ENCODE results near the gene APCS.

Gene APCS

GRCh38 chr1:159602501-159602999 lies 14.9 kb downstream of the APCS start:
- no peaks in the 10 kb centered on the region for H3K4me1 ChIP-seq (ENCODE audit: low read length)
- H3K27ac ChIP-seq (ENCODE audit: low read length), result no peak overlapping the region
- H3F3A ChIP-seq (ENCODE audit: insufficient read depth, low read length), result no peaks in the 10 kb centered on the region

GRCh38 chr1:159612211-159612885 lies 24.7 kb downstream of the APCS start:
- no peaks in the 10 kb centered on the region for H3K79me2 ChIP-seq (ENCODE audit: low read length)
- no peaks in the 10 kb centered on the region for H3K36me3 ChIP-seq (replicated peaks; ENCODE audit: insufficient read depth, low read length)
- H3F3A ChIP-seq (ENCODE audit: insufficient read depth, low read length), result no peaks in the 10 kb centered on the region
- H3K9me2 ChIP-seq (replicated peaks; ENCODE audit: insufficient read depth, low read length), result no peaks in the 10 kb centered on the region
- TF ChIP-seq EZH2phosphoT487 (IDR thresholded peaks at IDR 0.05; ENCODE audit: low read length) (no peak), CTCF (IDR thresholded peaks at IDR 0.05; ENCODE audit: low read length) (no peak), EZH2 (optimal IDR thresholded peaks at IDR 0.05; ENCODE audit: low read depth, low read length) (no peak)
- no peaks in the 10 kb centered on the region for H3K27me3 ChIP-seq (replicated peaks; ENCODE audit: insufficient read depth, low read length)
- no peak overlapping the region for H2AFZ ChIP-seq (ENCODE audit: low read length)
- no peak overlapping the region for H3K27ac ChIP-seq (ENCODE audit: low read length)
- H3K9ac ChIP-seq (ENCODE audit: low read length), result no peak overlapping the region
- no peaks in the 10 kb centered on the region for H3K9me3 ChIP-seq (replicated peaks; ENCODE audit: insufficient read depth, low read length)
- no peaks in the 10 kb centered on the region for H4K20me1 ChIP-seq (ENCODE audit: insufficient read depth, low read length)
- no peak overlapping the region for H3K4me3 ChIP-seq (ENCODE audit: low read length)
- no peak overlapping the region for H3K4me2 ChIP-seq (ENCODE audit: low read depth, low read length)
- H3K4me1 ChIP-seq (ENCODE audit: low read length), result no peaks in the 10 kb centered on the region
- DNase-seq, result no peak

More at GRCh38 chr1:159602501-159602999, 14.9 kb downstream of the APCS start:
- Histone ChIP-seq H3K9me3 (replicated peaks; ENCODE audit: insufficient read depth, low read length) (no peaks in the 10 kb centered on the region), H3K9ac (ENCODE audit: low read length) (no peak overlapping the region), H3K4me3 (ENCODE audit: low read length) (no peak overlapping the region), H4K20me1 (ENCODE audit: insufficient read depth, low read length) (no peaks in the 10 kb centered on the region), H3K36me3 (replicated peaks; ENCODE audit: insufficient read depth, low read length) (no peaks in the 10 kb centered on the region), H3K27me3 (replicated peaks; ENCODE audit: insufficient read depth, low read length) (no peaks in the 10 kb centered on the region), H3K9me2 (replicated peaks; ENCODE audit: insufficient read depth, low read length) (no peaks in the 10 kb centered on the region), H2AFZ (ENCODE audit: low read length) (no peak overlapping the region), H3K79me2 (ENCODE audit: low read length) (no peaks in the 10 kb centered on the region), H3K4me2 (ENCODE audit: low read depth, low read length) (no peak overlapping the region)
- no peak for TF ChIP-seq EZH2phosphoT487 (IDR thresholded peaks at IDR 0.05; ENCODE audit: low read length)
- no peak for TF ChIP-seq EZH2 (optimal IDR thresholded peaks at IDR 0.05; ENCODE audit: low read depth, low read length)
- TF ChIP-seq CTCF (IDR thresholded peaks at IDR 0.05; ENCODE audit: low read length), result no peak
- DNase-seq, result no peak

GRCh38 chr1:159632922-159633321 lies 45.3 kb downstream of the APCS start:
- Histone ChIP-seq H3K27ac (ENCODE audit: low read length) (no peak overlapping the region), H3K27me3 (replicated peaks; ENCODE audit: insufficient read depth, low read length) (no peaks in the 10 kb centered on the region), H3K4me1 (ENCODE audit: low read length) (no peaks in the 10 kb centered on the region), H3K9ac (ENCODE audit: low read length) (no peak overlapping the region), H3K9me2 (replicated peaks; ENCODE audit: insufficient read depth, low read length) (no peaks in the 10 kb centered on the region), H3K9me3 (replicated peaks; ENCODE audit: insufficient read depth, low read length) (no peaks in the 10 kb centered on the region), H3K4me2 (ENCODE audit: low read depth, low read length) (no peak overlapping the region), H3K36me3 (replicated peaks; ENCODE audit: insufficient read depth, low read length) (no peaks in the 10 kb centered on the region), H3K4me3 (ENCODE audit: low read length) (no peak overlapping the region), H4K20me1 (ENCODE audit: insufficient read depth, low read length) (no peaks in the 10 kb centered on the region), H3F3A (ENCODE audit: insufficient read depth, low read length) (no peaks in the 10 kb centered on the region), H2AFZ (ENCODE audit: low read length) (no peak overlapping the region), H3K79me2 (ENCODE audit: low read length) (no peaks in the 10 kb centered on the region)
- TF ChIP-seq CTCF (IDR thresholded peaks at IDR 0.05; ENCODE audit: low read length), result no peak
- TF ChIP-seq EZH2phosphoT487 (IDR thresholded peaks at IDR 0.05; ENCODE audit: low read length), result no peak
- no peak for TF ChIP-seq EZH2 (optimal IDR thresholded peaks at IDR 0.05; ENCODE audit: low read depth, low read length)
- no peak for DNase-seq
